Muscle layer of colon (tissue), 2 donors: ENCODE measurements around the gene CRYGN.

ENCODE experiments used
- H3K27ac ChIP-seq: one replicate; pipeline ENCODE4 v1.7.0; 2013; ENCODE audit warnings: low read depth, mild to moderate bottlenecking, low read length, moderate library complexity
- H3K27me3 ChIP-seq, 2 donors: one replicate each; pipeline ENCODE4 v1.7.0; 2013; ENCODE audit warnings: low read length in 2 of 2, mild to moderate bottlenecking in 2 of 2; ENCODE audit not compliant: insufficient read depth in 2 of 2, control insufficient read depth in 1 of 2
- H3K36me3 ChIP-seq: one replicate; pipeline ENCODE4 v1.7.0; 2013; ENCODE audit warnings: mild to moderate bottlenecking, low read length; ENCODE audit not compliant: insufficient read depth
- H3K4me1 ChIP-seq: one replicate; pipeline ENCODE4 v1.7.0; 2013; ENCODE audit warnings: mild to moderate bottlenecking, low read length; ENCODE audit not compliant: insufficient read depth
- H3K4me3 ChIP-seq, 2 donors: one replicate each; pipeline ENCODE4 v1.7.0; 2013; ENCODE audit warnings: low read length in 2 of 2, low read depth in 1 of 2, mild to moderate bottlenecking in 1 of 2, moderate library complexity in 1 of 2
- H3K9ac ChIP-seq: one replicate; pipeline ENCODE4 v1.7.0; 2013; ENCODE audit warnings: low read length
- H3K9me3 ChIP-seq: one replicate; pipeline ENCODE4 v1.7.0; 2013; ENCODE audit warnings: mild to moderate bottlenecking, low read length
- donor health status: abdominal sarcoma.
- donor health status: Adenocarcinoma of cecum.

The CRYGN gene, protein sequence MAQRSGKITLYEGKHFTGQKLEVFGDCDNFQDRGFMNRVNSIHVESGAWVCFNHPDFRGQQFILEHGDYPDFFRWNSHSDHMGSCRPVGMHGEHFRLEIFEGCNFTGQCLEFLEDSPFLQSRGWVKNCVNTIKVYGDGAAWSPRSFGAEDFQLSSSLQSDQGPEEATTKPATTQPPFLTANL

DNA sequence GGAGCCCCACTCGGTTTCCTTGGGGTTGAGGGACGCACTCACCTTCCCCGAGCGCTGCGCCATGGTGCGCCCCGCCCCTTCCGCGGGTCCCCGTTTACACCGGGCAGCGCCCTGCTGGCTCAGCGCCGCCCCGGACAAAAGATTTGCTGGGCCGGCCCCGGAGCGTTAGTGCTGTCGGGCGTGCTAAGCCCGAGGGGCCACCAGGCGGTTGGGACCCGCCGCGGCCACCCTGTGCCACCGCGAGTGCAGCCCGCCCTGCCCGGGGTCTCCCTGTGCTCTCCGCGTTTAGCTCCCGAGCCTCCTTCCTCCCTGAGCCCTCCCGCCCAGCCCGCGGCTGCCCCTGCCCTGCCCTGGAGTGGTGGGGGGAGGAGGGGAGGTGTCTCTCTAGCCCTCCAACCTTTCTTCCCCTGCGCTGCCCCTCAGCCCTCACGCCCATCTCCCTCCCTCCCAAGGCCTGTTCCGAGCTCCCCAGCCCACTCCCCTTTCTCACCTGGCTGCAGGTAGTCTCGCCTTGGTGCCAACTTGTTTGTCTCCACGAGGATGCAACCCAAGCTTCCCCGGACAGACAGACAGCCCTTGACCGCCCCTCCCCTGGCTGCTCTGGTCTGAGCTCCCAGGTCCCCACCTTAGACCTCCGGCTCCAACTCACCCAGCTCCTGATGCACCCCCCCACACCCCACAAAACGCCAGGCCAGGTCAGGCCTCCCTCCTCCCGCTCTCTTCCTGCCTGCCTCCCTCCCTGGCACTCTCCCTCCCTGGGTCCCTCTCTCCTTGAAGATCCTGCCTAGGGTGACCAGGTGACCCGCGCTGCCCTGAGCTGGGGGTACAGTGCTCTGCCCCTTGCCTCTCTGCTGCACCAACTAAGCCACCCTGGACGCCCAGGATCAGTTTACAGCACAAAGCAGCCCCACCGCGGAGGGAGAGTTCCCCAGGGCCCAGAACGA, at the start of gene CRYGN:
CRYGN (minus strand) TSS at position 287 of the 944 bp plus-strand sequence; CDS start at position 63, 224 bp downstream.
- Histone ChIP-seq H3K9ac (no peak within 1 kb of the TSS), H3K27me3 (no peaks in the 10 kb centered on the region), H3K9me3 (no peaks in the 10 kb centered on the region), H3K4me1 (peaks cover 35% of the 10 kb centered on the region), H3K36me3 (no peaks in the 10 kb centered on the region), H3K4me3 (peak within 1 kb of the TSS; percentile 39 to 46), H3K27ac (peak within 1 kb of the TSS; percentile 14)

DNA sequence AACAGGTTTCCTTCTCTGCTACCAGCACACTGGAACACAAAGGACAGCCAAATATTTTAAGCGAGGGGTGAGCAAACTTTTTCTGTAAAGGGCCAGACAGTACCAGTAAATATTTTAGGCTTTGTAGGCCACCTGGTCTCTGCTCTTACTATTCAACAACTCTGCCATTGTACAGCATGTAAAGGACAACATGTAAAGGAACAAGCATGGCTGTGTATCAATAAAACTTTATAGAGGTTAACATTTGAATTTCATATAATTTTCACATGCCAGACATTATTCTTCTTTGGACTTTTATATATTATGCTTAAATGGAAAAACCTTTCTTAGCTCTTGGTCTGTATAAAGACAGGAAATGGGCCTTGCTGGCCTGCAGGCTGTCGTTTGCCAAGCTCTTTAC, 49.6 kb upstream of the CRYGN start:
- H3K36me3 ChIP-seq: peaks cover 36% of the 10 kb centered on the region
- H3K27me3 ChIP-seq: no peaks in the 10 kb centered on the region
- H3K9me3 ChIP-seq: no peaks in the 10 kb centered on the region
- H3K9ac ChIP-seq: no peak overlapping the region
- H3K27ac ChIP-seq: no peak overlapping the region
- peaks cover 35% of the 10 kb centered on the region for H3K4me1 ChIP-seq
- no peak overlapping the region for H3K4me3 ChIP-seq

DNA sequence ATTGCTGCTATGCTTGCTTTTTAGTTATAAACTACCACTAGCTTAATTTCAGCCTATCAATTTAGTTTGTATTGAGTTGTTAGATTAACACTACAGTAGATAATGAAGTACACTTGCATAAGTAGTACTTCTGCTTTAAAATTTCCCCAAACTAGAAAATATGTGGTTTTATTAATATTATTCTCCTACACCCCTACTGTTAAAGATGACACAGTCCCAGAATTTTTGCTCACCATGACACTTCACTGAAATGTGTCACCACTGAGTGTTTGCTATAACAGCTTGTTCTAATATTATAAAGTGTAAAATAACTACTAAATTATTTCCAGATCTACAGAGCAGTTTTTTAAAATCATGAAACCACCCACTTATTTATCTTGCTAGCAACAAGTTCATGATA, 48.2 kb upstream of the CRYGN start:
- Histone ChIP-seq H3K27ac (no peak overlapping the region), H3K36me3 (peaks cover 50% of the 10 kb centered on the region), H3K4me3 (no peak overlapping the region), H3K9ac (no peak overlapping the region), H3K27me3 (no peaks in the 10 kb centered on the region), H3K4me1 (peaks cover 31% of the 10 kb centered on the region), H3K9me3 (no peaks in the 10 kb centered on the region)

DNA sequence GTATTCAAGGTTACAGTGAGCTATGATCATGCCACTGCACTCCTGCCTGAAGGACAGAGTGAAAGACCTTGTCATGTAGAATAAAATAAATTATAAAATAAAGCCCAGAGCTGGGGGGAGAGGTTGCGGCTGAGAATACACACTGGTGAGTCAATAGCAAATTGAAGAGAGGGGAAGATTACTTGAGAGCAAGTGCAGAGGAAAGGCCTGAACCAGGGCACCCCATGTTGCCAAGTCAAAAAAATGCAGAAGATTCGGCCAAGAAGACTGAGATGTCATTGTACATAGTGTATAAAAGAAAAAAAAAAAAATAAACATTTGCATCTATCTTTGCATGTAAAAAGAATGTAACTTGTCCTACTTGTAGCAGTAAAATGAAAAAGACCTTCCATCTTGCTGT, 47.3 kb upstream of the CRYGN start:
- H3K9me3 ChIP-seq: no peaks in the 10 kb centered on the region
- H3K27ac ChIP-seq: no peak overlapping the region
- no peaks in the 10 kb centered on the region for H3K27me3 ChIP-seq
- H3K4me1 ChIP-seq: peaks cover 39% of the 10 kb centered on the region
- peaks cover 57% of the 10 kb centered on the region for H3K36me3 ChIP-seq
- H3K9ac ChIP-seq: no peak overlapping the region
- H3K4me3 ChIP-seq: no peak overlapping the region

DNA sequence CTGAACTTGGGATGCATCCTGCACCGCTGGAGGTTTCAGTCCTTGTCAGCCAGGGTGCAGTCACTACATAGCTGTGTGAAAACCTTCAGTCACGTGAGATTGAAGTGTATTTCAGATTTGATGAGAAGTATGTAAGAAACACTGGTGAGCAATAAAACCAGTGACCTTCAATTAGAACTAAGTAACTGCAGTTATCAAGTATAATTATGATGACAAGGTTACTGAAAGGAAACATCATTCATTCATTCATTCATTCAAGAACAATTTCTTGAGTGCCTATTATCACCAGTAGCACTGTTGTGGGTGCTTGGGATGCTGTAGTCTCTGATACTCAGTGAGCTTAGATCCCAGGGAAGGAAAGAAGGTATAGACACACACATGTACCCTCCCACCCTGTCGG, 46.1 kb upstream of the CRYGN start:
- H3K4me1 ChIP-seq: peaks cover 47% of the 10 kb centered on the region
- H3K9me3 ChIP-seq: no peaks in the 10 kb centered on the region
- no peak overlapping the region for H3K9ac ChIP-seq
- H3K36me3 ChIP-seq: peaks cover 61% of the 10 kb centered on the region
- H3K27me3 ChIP-seq: no peaks in the 10 kb centered on the region
- H3K27ac ChIP-seq: no peak overlapping the region
- no peak overlapping the region for H3K4me3 ChIP-seq

DNA sequence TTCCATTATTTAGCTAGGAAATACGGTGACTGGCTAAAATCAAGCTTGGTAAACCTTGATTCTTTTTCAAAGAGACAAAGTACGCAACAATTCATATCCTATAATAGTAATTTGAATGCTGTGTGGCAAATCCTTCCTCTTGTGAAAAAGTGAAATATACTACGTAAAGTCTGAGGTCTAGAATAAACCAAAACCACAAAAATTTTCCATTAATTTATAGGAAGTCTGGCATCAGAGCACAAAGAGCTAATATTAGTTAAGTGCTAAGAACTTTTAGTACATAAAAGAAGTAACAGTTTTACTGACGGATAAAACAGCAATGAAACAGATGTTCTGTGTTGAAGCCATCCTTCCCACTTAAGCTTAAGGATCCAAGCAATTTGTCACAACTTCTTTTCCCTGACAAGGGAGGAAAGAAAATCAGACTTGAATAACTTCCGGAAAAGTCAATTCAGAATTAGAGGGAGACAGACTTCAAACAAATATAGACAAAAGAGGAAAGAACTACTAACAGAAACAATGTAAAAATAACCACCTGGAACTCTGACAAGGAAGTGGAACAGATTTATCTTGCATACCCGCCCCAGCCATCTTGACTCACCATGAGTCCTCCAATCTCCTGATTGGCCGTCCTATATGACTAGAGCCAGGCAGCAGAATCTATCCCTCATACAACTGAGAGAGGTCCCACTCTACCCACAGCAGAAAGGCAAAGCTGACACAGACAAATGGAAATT, 45.2 kb upstream of the CRYGN start:
- peaks cover 62% of the 10 kb centered on the region for H3K36me3 ChIP-seq
- H3K4me3 ChIP-seq: no peak overlapping the region
- H3K9me3 ChIP-seq: no peaks in the 10 kb centered on the region
- no peaks in the 10 kb centered on the region for H3K27me3 ChIP-seq
- peaks cover 42% of the 10 kb centered on the region for H3K4me1 ChIP-seq
- no peak overlapping the region for H3K9ac ChIP-seq
- H3K27ac ChIP-seq: no peak overlapping the region

DNA sequence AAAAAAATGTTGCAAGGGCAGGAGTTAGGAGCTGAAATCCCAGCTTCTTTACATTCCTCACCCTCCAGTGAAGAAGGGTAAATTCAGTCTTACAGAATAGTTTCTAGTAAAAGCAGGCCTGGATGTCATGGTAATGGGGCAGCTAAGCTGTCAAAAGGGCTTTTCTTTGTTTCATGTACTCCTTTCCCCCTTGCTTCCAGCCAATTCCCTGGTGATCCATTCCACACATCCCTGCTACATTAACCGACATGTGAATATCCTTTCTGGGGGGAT, 43.7 kb upstream of the CRYGN start:
- Histone ChIP-seq H3K9ac (no peak overlapping the region), H3K27me3 (no peaks in the 10 kb centered on the region), H3K4me1 (peaks cover 42% of the 10 kb centered on the region), H3K9me3 (no peaks in the 10 kb centered on the region), H3K4me3 (no peak overlapping the region), H3K27ac (no peak overlapping the region), H3K36me3 (peaks cover 50% of the 10 kb centered on the region)

DNA sequence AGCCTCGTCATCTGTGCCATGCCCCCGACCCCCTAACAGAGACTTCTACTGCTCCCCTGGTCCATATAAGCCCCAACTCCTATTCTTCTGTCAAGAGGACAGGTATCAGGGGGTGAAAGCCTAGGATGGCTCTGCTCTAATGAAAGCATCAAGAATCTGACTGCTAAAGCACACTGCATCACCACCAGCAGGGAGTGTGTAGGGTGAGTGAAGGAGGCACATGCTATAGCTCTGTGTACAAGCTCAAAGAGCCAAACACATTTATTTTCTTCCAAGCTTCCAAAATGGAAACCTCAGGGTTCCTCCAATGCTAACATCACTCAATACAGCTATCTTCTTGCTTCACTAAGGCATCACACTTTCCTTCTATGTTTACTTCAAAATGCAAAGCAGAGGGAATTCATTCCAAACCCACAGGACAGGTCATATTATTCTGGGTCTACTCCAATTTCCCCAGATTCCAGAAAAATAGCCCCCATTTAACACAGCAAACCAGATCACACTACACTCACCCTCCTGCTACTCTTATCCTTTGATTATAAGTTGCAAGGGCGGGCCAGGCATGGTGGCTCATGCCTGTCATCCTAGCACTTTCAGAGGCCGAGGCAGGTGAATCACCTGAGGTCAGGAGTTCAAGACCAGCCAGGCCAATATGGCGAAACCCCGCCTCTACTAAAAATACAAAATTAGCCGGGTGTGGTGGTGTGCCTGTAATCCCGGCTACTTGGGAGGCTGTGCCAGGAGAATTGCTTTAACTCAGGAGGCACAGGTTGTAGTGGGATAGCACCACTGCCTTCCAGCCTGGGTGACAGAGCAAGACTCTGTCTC, 43.2 kb upstream of the CRYGN start:
- Histone ChIP-seq H3K27me3 (no peaks in the 10 kb centered on the region), H3K9me3 (no peaks in the 10 kb centered on the region), H3K36me3 (peaks cover 50% of the 10 kb centered on the region), H3K4me3 (no peak overlapping the region), H3K27ac (no peak overlapping the region), H3K9ac (no peak overlapping the region), H3K4me1 (peaks cover 42% of the 10 kb centered on the region)

DNA sequence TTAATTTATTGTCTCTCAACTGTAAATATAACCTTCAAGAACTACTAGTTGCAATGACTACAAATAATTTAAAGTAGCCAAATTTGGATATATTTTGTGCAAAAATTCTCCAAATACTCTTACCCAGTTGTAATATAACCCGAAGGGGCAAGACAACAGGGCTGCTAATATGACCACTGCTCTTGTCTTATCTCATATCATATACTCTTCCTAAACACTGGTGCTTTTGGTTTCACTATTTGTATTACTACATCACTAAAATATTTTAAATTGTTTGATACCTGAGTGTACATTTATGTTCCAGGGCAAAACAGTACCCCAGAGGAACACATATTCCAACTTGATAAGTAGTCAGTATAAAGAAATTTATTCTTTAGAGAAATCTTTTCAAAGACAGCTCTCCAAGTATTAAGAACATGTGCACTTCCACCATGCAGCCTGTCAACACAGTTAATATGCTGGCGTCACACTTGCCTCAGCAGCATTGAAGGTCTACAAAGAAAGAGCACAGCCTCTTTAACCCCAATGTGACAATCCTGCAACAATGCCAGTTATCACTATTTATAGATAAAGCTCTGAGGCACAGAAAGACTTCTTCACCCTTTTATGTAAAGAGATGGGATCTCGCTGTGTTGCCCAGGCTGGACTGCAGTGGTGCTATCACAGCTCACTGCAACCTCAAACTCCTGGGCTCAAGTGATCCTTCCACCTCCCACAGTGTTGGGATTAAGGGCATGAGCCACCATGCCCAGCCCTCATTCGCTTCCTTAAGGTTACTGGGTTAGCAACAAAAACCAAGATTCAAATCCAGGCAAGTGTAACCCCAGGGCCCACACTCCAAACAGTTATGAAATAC, 41.9 kb upstream of the CRYGN start:
- no peak overlapping the region for H3K27ac ChIP-seq
- H3K4me3 ChIP-seq: no peak overlapping the region
- H3K36me3 ChIP-seq: peaks cover 49% of the 10 kb centered on the region
- no peak overlapping the region for H3K9ac ChIP-seq
- no peaks in the 10 kb centered on the region for H3K9me3 ChIP-seq
- H3K4me1 ChIP-seq: peaks cover 40% of the 10 kb centered on the region
- H3K27me3 ChIP-seq: no peaks in the 10 kb centered on the region

DNA sequence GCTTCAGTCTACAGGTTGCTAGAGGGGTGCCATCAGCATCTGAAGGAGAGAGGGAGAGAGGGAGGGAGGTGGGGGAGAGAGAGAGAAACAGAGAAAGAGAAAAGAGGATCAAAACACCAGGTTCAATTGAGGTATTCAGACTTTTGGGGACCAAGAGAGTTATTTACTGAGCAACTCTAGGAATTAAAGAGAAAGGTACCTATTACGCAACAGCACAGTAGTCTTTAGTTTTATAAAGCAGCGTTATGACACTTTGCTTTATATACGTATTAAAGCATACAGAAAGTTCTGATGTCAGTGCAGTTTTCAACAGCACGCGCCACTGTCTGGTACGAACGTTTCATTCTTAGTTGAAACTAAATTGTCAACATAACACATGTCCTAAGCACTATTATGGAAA, 37.9 kb upstream of the CRYGN start:
- Histone ChIP-seq H3K9ac (no peak overlapping the region), H3K4me1 (peaks cover 20% of the 10 kb centered on the region), H3K4me3 (no peak overlapping the region), H3K9me3 (no peaks in the 10 kb centered on the region), H3K27me3 (no peaks in the 10 kb centered on the region), H3K36me3 (peaks cover 18% of the 10 kb centered on the region), H3K27ac (no peak overlapping the region)
